Posterior vena cava (tissue), 2 donors: ENCODE results near the gene ARL14. TPM values are rescaled to one million over a fixed set of nuclear protein-coding genes. Genes with fewer than 3 reads are reported as not detected.
"Not testable (repeated sequence)": the region's sequence is repeated elsewhere in the genome, so short reads cannot be mapped to it uniquely, and the experiment has no call there.

Source experiments
- DNase-seq: peaks from one replicate; pipeline ENCODE4 v3.0.0-alpha.2; 2020; ENCODE audit warnings: low spot score
- intact Hi-C, 2 donors: fragments of 100-400 bp; cut with DNase I; formaldehyde crosslinking; loops; one replicate each; pipeline versions ENCODE4 v1.14.1 to v1.14.2; 2022 to 2023
- total RNA-seq, 2 donors: library from RNA; stranded (reverse); fragmentation: NEBNext Ultra II Directional; extraction: Animal tissue kit (Norgen Biotek cat#: 25700); gene quantifications; one replicate each; pipeline ENCODE4 v1.2.1, GENCODE V29; 2021
- donor health status: DM: yes; HTN: yes; CAD: no.
- donor health status: DM: yes; HTN: yes; CAD: no.

The ARL14 gene
- total RNA-seq, 2 donors from 2014 or later = not detected

GRCh38 chr3:160709477-160710182, 32.7 kb downstream of the ARL14 start:
- intact Hi-C loops = loop anchor here in 1 of 2 donors (10.0 kb wide), 1 partner anchor 225 kb away; no protein-coding TSS in a partner anchor
- no peak for DNase-seq

GRCh38 chr3:160713144-160713543, 36.2 kb downstream of the ARL14 start:
- DNase-seq, intact Hi-C loops: not testable (repeated sequence)

GRCh38 chr3:160719710-160720109, 42.8 kb downstream of the ARL14 start:
- no peak for DNase-seq
- intact Hi-C loops = no loop called here

GRCh38 chr3:160720123-160720746, 43.3 kb downstream of the ARL14 start:
- no peak for DNase-seq
- intact Hi-C loops = no loop called here

- no peak for DNase-seq
- intact Hi-C loops = no loop called here
Measured at GRCh38 chr3:160722331-160722730, 45.4 kb downstream of the ARL14 start.

- intact Hi-C loops = no loop called here
- DNase-seq = no peak
Measured at GRCh38 chr3:160725338-160725737, 48.4 kb downstream of the ARL14 start.

Other genes with a start within 250 kb of the ARL14 start
- gene TRIM59, start 227.4 kb upstream of the ARL14 start, total RNA-seq = 1 to 10 TPM in 1 of 2 donors, under 1 TPM in 1; 0.97 to 2.4 TPM
- gene KPNA4, start 111.6 kb upstream of the ARL14 start, total RNA-seq = 10 to 100 TPM; 53.2 to 91.6 TPM
- 10 to 100 TPM; 12.3 to 13.0 TPM for gene PPM1L, start 79.1 kb downstream of the ARL14 start, total RNA-seq